HFFc6 (cell line): ENCODE measurements around the gene PRRT2. TPM values are rescaled to one million over a fixed set of nuclear protein-coding genes. Genes with fewer than 3 reads are reported as not detected.
"Not testable (repeated sequence)": the region's sequence is repeated elsewhere in the genome, so short reads cannot be mapped to it uniquely, and the experiment has no call there.

Source experiments
- DNase-seq: peaks from one replicate; pipeline ENCODE4 v3.0.0-alpha.2; 2018
- H3K27ac Mint-ChIP-seq: 2 replicates; pipeline ENCODE4 v1.8.0; 2020; ENCODE audit warnings: mild to moderate bottlenecking, mixed read lengths
- H3K27me3 Mint-ChIP-seq: 2 replicates; pipeline ENCODE4 v1.8.0; 2021; ENCODE audit warnings: mild to moderate bottlenecking, moderate library complexity, mixed read lengths; ENCODE audit not compliant: insufficient read depth
- H3K36me3 Mint-ChIP-seq: 2 replicates; pipeline ENCODE4 v1.8.0; 2021; ENCODE audit warnings: low read depth, mixed read lengths
- H3K4me1 Mint-ChIP-seq: 2 replicates; pipeline ENCODE4 v1.8.0; 2020; ENCODE audit warnings: low read depth, mixed read lengths
- H3K4me3 Mint-ChIP-seq: 2 replicates; pipeline ENCODE4 v1.8.0; 2020; ENCODE audit warnings: mild to moderate bottlenecking, moderate library complexity, mixed read lengths
- H3K9me3 Mint-ChIP-seq: 2 replicates; pipeline ENCODE4 v1.8.0; 2020; ENCODE audit warnings: mild to moderate bottlenecking, mixed read lengths
- total RNA-seq, 6 experiments: library from RNA; stranded (reverse); fragmentation: NEBNext Ultra II Directional; extraction: Animal tissue kit (Norgen Biotek cat#: 25700); gene quantifications; 2 replicates in 1 of 6; 3 replicates in 5 of 6; pipeline ENCODE4 v1.2.3, GENCODE V29; 2021
- TF ChIP-seq, protein P1 (sequence below): fragments of 200-600 bp; sonication (generic); IDR thresholded peaks from 2 replicates; pipeline ENCODE4 v1.5.0; 2021; ENCODE audit warnings: antibody characterized with exemption, mild to moderate bottlenecking

The PRRT2 gene
- total RNA-seq, 6 experiments from 2014 or later, result 2.9 to 4.3 (median 3.6) TPM

DNA sequence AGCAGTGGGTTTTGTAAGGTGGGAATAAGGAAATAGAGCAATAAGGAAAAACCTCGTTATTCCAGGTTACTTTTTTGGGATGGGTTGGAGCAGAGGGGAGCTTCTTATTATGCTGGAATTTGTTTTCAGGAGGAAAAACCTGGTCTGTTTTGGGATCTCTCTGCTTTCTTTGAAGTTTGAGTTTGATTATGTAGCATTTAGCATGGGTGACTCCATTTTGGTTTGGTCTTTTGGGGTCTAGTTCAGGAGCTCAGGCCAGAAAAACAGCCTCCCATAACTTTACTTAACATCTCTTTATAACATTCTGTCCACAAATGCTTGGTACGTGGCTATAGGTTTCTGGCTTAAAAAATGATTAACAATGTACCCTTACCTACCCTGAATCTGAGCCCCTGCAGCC, 42.5 kb upstream of the PRRT2 start:
- Mint-ChIP-seq H3K27ac (no peak overlapping the region), H3K27me3 (peaks cover 39% of the 10 kb centered on the region), H3K4me3 (no peak overlapping the region), H3K9me3 (no peaks in the 10 kb centered on the region), H3K4me1 (no peaks in the 10 kb centered on the region), H3K36me3 (no peaks in the 10 kb centered on the region)
- DNase-seq, result no peak
- TF ChIP-seq, protein P1, sequence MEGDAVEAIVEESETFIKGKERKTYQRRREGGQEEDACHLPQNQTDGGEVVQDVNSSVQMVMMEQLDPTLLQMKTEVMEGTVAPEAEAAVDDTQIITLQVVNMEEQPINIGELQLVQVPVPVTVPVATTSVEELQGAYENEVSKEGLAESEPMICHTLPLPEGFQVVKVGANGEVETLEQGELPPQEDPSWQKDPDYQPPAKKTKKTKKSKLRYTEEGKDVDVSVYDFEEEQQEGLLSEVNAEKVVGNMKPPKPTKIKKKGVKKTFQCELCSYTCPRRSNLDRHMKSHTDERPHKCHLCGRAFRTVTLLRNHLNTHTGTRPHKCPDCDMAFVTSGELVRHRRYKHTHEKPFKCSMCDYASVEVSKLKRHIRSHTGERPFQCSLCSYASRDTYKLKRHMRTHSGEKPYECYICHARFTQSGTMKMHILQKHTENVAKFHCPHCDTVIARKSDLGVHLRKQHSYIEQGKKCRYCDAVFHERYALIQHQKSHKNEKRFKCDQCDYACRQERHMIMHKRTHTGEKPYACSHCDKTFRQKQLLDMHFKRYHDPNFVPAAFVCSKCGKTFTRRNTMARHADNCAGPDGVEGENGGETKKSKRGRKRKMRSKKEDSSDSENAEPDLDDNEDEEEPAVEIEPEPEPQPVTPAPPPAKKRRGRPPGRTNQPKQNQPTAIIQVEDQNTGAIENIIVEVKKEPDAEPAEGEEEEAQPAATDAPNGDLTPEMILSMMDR, result no peak

DNA sequence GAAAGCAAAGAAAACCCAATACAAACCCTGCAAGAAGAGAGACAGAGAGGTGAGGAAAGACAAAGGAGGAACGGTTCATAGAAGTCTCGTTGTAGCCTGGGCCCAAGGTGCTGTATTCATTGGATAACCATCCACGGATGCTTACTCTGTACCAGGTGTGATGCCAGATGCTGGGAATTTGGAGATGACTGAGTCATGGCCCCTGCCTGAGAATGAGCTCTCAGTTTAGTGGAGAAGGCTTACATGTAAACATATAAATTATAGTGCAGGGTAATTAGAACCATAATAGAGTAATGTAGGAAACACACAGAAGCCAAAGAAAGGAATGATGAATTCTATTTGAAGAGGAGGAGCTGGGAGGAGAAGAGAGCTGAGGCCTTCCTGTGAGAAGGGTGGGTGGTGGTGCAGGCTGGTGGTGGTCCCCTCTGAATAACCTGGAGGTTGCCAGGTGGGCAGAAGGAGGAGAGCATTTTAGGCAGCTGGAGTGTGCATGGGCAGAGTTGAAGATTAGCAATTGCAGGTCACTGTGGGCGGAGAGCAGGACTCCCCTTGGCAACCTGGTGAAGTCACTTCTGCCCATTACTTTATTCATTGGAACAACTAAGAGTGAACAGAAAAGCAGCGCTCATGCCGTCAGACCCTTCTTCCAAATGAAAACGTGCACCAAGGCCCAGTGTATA, 41.6 kb upstream of the PRRT2 start:
- Mint-ChIP-seq H3K4me3 (no peak overlapping the region), H3K4me1 (peaks cover 2% of the 10 kb centered on the region), H3K27ac (no peak overlapping the region), H3K36me3 (no peaks in the 10 kb centered on the region), H3K27me3 (peaks cover 34% of the 10 kb centered on the region), H3K9me3 (no peaks in the 10 kb centered on the region)
- TF ChIP-seq, protein P1, result no peak
- DNase-seq, result no peak

DNA sequence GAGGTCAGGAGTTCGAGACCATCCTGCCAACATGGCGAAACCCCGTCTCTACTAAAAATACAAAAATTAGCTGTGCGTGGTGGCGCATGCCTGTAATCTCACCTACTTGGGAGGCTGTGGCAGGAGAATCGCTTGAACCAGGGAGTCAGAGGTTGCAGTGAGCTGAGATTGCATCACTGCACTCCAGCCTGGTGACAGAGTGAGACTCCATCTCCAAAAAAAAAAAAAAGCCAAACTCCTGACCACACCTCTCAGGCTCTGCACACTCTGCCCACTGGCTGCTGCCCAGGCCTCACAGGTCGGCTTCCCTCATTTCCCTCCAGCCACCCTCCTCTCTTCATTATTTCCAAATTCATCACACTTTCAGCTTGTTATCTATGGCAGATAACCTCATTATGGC, 39.7 kb upstream of the PRRT2 start:
- not testable (repeated sequence) for H3K9me3 Mint-ChIP-seq, H3K36me3 Mint-ChIP-seq, H3K27ac Mint-ChIP-seq, H3K4me1 Mint-ChIP-seq, DNase-seq, H3K4me3 Mint-ChIP-seq
- H3K27me3 Mint-ChIP-seq, result peaks cover 24% of the 10 kb centered on the region

DNA sequence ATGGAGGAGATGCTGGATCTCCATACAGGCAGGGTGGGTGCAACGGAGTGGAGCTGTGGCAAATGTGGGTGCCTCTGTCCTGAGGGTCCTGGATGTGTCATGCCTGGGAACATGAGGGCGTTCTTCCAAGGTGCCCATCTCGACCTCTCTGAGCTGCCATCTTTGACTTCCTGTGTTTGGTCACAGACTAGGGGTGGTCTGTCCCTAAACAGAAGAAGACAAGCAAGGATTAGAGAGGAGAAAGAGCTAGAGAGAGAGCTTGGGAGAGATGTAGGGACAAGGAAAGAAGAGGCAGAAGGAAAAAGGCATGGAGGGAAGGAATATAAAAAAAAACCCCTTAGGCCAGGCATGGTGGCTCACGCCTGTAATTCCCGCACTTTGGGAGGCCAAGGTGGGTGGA, 37.3 kb upstream of the PRRT2 start:
- H3K27ac Mint-ChIP-seq, result no peak overlapping the region
- H3K9me3 Mint-ChIP-seq, result no peaks in the 10 kb centered on the region
- TF ChIP-seq, protein P1, result no peak
- H3K27me3 Mint-ChIP-seq, result peaks cover 38% of the 10 kb centered on the region
- H3K4me1 Mint-ChIP-seq, result peaks cover 15% of the 10 kb centered on the region
- no peak for DNase-seq
- no peaks in the 10 kb centered on the region for H3K36me3 Mint-ChIP-seq
- H3K4me3 Mint-ChIP-seq, result no peak overlapping the region

DNA sequence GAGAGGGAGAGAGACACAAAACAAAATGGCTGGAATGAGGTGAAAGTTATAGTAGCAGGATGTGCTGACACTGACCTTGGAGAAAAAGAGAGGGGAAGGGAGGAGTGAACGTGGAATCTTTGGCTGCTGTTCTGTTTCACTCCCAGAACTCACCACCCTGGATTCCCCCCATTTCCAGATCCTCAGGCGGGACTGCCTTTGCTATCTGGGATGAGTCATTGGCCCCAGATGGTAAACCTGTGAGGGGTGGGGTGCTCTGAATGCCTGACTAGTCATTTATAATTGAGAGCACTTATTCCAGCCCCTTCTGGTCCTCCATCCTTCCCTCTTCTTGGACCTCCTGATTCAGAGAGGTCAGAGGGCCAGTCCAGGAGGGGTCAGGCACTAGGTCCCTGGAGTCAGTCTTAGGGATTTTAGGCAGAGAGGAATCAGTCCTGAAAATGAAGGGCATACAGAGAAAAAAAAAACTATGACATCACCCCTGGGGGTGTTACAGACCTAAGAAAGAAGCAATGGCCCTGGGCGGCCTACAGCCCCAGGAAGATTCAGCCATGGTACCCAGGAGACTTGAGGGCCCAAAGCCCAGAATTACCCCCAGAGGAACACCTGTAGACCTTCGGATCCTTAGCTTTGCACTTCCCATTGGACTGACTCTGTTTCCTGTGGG, 36.1 kb upstream of the PRRT2 start:
- peak; percentile 4 for DNase-seq
- H3K27ac Mint-ChIP-seq, result no peak overlapping the region
- H3K4me3 Mint-ChIP-seq, result no peak overlapping the region
- H3K9me3 Mint-ChIP-seq, result no peaks in the 10 kb centered on the region
- TF ChIP-seq, protein P1, result no peak
- peaks cover 15% of the 10 kb centered on the region for H3K4me1 Mint-ChIP-seq
- H3K27me3 Mint-ChIP-seq, result peaks cover 39% of the 10 kb centered on the region
- H3K36me3 Mint-ChIP-seq, result no peaks in the 10 kb centered on the region

DNA sequence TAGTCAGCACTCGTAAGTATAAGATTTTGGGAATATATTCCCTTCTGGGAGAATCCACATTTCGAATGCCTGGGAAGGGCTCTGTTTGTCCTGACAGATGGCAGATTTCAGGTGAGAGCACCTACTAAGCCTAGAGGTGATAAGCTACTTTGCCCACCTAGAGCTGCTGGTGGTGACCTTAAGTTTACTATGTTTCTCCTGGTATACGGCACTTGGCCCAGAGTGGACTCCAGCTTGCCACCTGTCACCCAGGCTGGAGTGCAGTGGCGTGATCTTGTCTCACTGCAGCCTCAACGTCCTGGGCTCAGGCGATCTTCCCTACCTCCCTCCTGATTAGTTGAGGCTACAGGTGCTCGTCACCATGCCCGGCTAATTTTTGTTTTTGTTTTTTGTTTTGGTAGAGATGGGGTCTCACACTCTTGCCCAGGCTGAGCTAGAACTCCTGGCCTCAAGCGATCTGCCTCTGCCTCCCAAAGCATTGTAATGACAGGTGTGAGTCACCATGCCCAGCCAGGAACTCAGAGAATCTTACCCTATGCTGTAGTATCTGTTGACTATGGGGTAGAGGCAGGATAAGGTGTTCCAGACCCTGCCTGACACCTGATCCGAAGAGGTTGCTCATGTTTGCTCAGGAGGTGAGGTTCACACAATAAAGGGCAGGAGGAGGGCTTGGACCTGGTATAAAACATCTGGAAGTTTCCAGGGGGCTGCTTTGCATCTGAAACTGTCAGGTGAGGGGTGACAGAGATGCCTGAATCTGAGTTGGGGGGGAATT, 34.2 kb upstream of the PRRT2 start, which contains the start of gene ZG16:
Gene ZG16 (plus strand): TSS at position 681 of the 775 bp plus-strand sequence. CDS start 1,011 bp downstream, outside the sequence.
- Mint-ChIP-seq H3K4me1 (peaks cover 15% of the 10 kb centered on the region), H3K27me3 (peaks cover 40% of the 10 kb centered on the region), H3K9me3 (no peaks in the 10 kb centered on the region), H3K4me3 (no peak within 1 kb of the TSS), H3K27ac (no peak within 1 kb of the TSS), H3K36me3 (no peaks in the 10 kb centered on the region)
- DNase-seq, result no peak
- TF ChIP-seq, protein P1, result no peak
